Thyroid gland (tissue), 4 donors: ENCODE data around the gene CCDC192.

Source experiments
- CTCF ChIP-seq, 6 experiments: fragments of 200-600 bp in 3 of 6; fragments of 450-650 bp in 3 of 6; sonication (generic) in 3 of 6; IDR thresholded peaks; one replicate each; pipeline ENCODE4 v1.5.1; 2016 to 2019; ENCODE audit warnings: antibody characterized with exemption in 6 of 6, mild to moderate bottlenecking in 2 of 6, inconsistent platforms in 1 of 6, moderate library complexity in 1 of 6
- POLR2A ChIP-seq, 2 donors: fragments of 450-650 bp; IDR thresholded peaks; one replicate each; pipeline ENCODE4 v1.6.1; 2017; ENCODE audit warnings: antibody characterized with exemption in 2 of 2, mild to moderate bottlenecking in 2 of 2, moderate library complexity in 1 of 2

GRCh38 chr5:127935398-127935797 is 232.2 kb downstream of the CCDC192 start:
- TF ChIP-seq CTCF (IDR thresholded peaks at IDR 0.05) (no peak), POLR2A (IDR thresholded peaks at IDR 0.05) (no peak)
